Activated gamma-delta T cell (primary cell): ENCODE measurements around the gene STAM.
"Not testable (repeated sequence)": the region's sequence is repeated elsewhere in the genome, so short reads cannot be mapped to it uniquely, and the experiment has no call there.

Source experiments
- DNase-seq: peaks from one replicate; lab custom pipeline; 2025; lab: John Stamatoyannopoulos, UW

STAM gene

DNA sequence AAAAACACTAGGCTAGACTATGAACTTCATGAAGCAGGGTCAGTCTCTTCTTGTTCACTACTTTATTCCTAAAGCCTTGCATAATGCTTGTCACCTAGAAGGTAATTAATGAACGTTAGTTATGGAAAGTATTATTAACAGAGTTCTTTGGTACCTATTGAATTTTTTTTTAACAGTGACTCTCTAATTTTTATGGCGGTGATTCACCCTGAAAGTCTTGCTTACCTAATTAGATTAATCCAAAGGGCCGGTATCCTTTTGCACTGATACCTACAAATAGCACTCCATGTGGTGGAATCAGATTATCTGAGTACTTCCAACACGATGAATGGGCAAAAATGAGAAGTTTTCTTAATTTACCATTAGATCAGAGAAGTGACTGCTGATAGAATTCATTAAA lies 31.7 kb downstream of the STAM start:
- no peak for DNase-seq

DNA sequence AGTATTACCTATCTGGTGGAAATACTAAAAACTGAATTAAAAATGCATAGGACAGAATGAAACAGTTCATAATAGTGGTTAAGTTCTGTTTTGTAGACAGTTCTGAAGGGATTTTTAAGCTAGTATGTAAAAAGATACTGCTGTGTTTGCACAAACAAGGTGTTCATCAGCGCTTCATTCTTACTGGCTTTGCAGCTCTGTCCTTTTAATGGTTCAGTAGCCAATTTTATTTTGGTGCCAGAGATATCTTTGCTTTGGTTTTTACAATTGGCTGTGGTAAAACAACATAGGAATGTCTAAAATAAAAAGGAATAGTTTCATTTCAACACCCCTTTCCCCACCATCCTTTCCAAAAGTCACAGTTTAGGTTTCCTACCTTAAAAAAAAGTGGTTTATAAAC lies 33.0 kb downstream of the STAM start:
- DNase-seq, result no peak

DNA sequence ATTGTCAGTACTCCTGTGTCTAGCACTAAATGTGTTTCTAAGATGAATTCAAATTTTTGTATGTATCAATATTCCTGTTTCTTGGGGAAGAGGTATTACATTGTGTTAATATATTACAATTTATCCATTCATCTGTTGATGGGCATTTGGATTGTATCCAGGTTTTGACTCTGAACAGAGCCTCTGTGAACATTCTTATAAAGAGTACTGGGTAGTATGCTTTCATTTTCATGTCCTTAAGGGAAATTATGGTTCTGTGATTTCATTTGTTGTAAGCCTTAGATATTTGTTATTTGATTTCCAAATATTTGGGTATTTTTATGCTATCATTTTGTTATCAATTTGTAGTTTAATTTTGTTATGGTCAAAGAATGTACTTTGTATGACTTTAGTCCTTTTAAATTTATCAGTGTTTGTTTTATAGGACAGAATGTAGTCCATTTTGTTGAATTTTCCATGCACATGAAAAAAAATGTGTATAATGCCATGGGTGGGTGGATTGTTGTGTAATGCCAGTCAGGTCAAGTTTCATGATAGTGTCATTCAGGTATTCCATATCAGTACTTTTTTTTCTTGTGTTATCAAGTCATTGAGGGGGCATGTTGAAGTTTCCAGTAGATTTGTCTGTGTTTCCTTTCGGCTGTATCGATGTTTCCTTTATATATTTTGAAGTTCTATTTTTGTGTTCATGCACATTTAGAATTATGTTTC lies 38.4 kb downstream of the STAM start:
- DNase-seq, result no peak

DNA sequence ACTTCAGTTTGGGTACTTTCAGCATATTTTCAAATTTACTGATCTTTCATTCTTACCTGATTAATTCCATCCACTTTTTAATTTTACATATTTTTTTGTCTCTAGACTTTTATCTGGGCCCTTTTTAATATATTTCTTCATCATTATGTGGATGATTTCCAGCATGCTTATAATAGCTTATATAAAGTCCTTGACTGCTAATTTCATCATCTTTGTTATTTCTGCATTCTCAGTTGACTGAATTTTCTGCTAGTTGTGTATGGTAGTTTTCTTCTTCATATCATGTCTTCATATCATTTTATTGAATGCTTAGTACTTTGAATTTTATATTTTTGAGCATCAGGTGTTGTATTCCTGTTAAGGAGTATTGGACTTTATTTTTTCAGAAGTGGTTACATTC lies 39.6 kb downstream of the STAM start:
- no peak for DNase-seq

DNA sequence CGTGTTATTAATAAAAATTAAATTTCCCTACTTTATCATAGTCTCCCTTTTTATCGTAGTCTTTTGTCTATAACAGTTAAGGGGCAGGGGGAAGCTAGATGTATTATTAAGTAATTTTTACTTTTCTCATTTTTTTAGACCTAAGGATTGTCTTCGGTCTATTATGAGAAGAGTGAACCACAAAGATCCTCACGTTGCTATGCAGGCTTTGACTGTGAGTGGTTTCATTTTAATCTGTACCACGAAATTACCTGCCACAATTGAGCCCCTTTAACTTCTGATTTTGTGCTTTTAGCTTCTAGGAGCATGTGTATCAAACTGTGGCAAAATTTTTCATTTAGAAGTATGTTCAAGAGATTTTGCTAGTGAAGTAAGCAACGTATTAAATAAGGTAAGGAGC lies 40.6 kb downstream of the STAM start:
- no peak for DNase-seq

DNA sequence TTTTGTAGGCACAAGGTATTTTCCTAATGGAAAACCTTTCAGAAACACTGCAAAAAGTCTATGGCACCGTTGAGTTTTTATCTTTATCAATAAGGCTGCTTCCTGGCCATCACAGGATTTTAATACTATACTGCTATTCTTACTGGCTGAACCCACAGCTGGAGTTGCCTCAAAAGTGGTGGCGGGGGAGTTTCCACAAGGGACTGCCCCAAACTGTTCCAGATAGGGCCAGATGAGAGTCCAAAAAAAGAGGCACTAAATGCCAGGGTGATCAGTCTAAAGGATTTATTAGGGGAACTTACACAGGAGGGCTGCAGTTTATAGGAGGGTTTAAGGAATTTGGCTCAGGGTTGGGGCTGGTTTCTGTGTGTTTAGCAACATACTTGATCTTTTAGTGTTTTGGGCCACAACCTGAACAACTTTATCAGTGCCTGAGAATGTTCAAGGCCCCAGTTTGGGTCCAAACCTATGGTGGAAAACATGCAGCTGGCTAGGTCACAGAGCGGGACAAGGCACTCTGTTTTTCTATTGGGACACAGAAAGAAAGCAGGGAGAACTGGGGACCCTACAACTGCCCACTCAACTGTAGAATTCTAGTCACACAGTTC lies 41.4 kb downstream of the STAM start:
- no peak for DNase-seq

DNA sequence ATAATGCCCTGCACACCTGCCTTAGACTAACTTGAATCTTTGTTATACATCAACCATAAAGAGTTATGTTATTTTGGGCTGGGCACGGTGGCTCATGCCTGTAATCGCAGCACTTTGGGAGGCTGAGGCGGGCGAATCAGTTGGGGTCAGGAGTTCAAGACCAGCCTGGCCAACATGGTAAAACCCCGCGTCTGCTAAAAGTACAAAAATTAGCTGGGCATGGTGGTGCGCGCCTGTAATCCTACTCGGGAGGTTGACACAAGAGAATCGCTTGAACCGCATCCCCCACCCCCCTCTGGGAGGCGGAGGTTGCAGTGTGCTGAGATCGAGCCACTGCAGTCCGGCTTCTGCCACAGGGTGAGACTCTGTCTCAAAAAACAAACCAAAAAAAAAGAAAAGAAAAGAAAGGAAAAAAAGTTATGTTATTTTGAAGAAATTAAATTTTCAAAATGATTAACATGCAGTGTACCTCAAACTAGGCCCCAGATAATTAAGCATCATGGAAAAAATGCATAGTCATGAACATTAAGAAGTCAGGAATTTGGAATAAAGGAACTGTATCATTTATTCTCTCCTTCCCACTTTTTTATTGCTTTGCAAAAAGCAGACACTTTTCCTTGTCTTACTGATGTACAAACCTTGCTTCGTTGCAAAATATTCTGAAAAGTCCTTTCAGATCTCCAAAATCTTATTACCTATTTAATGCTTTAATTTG lies 43.3 kb downstream of the STAM start:
- DNase-seq, result no peak

DNA sequence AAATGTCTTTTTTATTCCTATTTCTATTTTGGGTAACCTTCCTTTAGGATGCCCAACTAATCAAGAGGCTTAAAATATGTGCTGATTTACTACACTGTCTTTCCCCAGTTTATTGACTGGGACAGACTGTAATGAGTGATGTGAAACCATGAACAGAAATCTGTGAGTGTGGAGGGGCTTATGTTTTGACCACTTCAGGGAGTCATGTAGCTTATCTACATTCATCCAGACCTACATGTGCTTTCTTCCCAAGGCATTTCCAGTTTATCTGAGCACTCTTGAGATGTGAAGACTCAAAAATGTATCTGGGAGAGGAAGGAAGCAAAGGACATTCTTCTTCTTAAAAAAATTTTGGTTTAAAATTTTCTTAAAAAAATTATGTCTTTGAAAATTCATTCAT lies 45.2 kb downstream of the STAM start:
- DNase-seq, result no peak

DNA sequence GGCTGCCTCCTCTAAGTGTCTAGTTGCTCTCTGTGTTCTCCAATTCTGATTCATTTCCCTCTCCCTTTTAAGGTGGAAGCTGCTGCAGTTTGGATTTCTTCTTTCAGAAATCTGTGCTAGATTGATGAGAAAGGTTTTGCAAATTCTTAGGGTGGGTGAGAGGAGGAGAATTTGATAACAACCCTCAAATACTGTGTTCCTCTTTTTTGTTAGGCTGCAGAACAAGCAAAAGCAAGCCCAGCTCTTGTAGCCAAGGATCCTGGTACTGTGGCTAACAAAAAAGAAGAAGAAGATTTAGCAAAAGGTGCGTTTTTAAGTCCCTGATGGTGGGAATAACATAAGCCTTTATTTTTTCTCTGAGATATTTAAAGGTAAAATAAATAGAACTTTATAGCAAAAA lies 49.1 kb downstream of the STAM start:
- no peak for DNase-seq

DNA sequence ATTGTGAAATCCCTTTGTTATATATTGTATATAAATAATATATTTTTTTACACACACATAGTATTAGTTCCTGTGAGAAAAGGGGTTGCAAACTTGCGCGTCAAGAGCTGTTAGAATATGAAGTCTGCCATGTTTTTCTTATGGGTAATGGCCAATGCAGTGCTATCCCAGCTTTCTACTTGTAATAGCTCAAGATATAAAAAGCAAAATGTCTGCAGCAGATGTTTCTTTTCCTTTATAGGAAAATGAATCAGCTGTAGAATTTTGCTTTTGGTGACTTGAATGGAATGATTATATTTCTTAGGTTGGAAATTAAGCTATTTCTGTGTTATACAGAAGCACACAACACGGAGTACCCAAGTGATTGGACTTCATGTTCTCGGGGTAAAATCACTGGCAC lies 54.7 kb downstream of the STAM start:
- no peak for DNase-seq

DNA sequence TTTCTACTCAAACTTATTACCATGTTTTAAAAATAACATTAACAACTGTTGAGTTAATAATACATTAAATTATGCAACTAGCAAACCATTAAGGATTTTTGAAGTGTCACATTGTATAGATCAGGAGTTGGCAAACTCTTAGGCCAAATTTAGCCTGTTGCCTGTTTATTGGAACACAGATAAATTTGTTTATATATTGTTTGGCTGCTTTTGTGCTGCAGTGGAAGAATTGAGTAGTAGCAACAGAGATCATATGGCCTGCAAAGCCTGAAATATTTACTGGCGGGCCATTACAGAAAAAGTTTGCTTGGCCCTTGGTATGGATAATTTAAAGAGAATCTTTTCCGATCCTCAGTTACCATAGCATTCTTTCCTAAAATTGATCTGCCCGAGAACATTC lies 57.4 kb downstream of the STAM start:
- DNase-seq, result no peak

DNA sequence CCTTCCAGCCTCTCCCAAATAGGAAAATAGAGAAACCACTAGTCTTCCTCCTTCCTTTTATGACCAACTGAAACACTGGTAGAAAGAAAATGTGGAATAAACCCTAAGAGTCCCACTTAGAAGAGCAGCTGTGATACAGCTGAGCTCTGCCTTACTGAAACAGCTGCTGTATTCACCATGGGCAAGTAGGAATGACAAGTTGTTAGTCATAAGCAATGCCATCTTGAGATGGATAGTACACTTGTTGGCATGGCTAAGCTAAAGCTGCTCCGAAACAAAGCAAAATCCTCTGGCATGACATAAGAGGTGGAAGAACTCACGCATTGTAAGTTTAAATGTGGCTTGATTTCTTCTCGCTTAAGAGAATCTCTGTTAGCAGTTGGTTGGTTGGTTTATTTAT lies 59.8 kb downstream of the STAM start:
- no peak for DNase-seq

DNA sequence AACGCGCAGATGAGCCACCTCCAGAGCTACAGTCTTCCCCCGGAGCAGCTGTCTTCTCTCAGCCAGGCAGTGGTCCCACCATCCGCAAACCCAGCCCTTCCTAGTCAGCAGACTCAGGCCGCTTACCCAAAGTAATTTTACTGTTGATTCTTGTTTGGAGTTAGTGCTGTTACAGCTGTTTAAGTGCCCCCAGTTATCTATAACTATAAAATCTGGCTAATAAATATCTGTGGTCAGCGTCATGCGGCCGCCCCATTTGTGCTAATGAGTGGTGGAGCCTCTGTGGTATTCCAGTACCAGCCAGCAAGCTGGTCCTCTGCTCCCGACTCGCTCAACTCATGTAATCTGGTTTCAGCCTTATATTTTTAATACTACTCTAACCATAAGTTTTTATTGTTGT lies 64.9 kb downstream of the STAM start:
- DNase-seq, result no peak

DNA sequence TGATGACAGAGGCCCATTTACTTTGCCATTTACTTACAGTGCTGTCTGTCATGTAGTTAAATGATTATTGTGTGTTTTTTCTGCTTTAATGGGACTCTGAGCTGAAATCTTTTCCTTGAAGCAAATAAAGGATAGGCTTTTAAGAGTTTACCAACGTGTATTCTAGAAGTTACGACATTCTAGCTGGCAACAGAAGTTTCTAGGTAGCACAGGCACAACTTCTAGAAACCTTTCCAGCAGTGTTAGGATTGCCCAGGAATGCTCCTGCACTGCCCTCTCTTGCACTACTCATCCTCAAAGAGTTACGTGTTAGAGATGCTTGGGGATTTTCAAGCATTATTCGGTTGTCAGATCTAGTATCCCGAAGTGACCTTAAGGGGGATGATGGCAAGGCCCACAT lies 65.5 kb downstream of the STAM start:
- DNase-seq, result no peak

DNA sequence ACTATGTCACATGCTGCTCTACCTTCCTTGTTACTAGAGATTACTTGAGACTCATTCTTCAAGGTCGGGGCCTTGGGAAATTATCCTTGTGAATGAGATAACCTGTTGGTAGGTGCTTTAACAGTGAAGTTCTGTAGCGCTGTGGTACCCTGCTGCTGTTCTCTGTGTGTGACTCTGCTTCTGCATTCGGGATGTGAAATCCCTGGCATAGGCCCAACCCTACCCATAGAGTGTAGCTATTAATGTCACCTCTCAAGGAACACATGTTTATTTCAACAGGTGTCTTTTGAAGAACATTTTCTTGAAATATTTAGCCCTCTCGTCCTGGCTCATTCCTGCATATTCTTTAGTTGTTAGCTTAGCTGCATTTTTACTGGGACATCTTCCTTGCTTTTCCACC lies 66.2 kb downstream of the STAM start:
- no peak for DNase-seq

DNA sequence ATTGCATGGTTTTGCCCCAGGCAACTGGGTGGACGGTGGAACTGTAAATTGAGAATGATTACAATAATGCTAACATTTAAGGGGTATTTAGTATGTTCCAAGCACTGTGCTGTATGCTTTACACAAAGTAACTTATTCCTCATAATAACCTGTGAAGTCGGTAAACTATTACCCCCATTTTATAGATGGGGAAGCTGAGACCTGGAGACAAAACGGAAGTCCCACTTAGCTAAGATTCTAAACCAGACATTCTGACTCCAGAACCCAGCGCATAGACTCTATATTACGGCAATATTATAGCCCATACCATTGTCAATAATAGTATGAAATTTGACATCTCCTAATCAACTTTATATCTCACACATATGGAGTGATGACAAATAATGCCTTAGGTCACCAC lies 68.1 kb downstream of the STAM start:
- DNase-seq, result no peak

DNA sequence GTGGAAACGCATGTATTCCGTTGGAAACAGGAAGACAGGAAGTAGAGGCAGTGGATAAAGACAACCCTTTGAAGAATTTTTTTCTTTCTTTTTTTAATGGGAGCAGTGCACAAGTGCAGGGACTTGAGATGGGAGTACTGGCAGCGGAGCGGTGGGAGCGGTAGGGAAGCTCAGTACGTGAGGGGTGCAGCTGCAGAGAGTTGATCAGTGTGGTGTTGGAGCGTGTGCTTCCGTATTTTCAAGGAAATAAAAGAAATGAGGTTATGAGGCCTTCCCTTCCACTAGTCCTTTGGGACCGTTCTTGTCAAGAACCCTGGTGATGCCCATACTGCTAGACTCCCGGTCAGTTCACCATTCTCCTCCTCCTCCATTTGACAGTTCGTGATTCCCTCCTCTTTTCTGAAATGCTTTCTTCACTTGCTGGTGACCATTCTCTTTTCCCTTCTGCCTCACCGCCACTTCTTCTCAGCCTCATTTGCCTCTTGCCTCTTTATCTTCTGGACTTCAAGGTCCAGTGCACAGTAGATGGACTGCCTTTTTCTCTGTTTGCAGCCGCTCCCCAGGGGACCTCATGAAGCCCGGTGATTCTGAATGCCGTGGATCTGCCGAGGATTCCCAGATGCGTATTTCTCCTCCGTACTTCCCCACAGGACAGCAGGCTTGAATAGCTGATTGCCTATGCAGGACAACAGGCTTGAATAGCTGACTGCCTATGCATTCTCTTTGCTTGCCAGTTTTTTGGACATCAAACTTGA lies 68.9 kb downstream of the STAM start:
- DNase-seq, result no peak

DNA sequence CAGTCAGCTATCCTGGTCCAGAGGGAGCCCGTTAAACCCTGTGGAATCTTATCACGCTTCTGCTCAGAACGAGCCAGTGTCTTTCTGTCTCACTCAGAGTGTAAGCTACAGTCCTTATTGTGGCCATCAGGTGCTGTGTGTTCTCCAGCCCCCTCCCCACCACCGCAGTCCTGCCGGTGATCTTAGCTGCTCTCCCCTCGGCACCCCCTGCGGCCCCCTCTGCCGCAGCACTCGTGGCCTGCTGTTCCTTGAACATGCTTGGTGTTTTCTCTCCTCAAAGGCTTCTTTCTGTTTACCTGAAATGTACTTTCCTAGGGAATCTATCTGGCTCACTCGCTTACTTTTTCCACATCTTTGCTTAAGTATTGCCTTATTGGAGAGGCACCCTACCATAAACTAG lies 69.8 kb downstream of the STAM start:
- DNase-seq, result no peak

DNA sequence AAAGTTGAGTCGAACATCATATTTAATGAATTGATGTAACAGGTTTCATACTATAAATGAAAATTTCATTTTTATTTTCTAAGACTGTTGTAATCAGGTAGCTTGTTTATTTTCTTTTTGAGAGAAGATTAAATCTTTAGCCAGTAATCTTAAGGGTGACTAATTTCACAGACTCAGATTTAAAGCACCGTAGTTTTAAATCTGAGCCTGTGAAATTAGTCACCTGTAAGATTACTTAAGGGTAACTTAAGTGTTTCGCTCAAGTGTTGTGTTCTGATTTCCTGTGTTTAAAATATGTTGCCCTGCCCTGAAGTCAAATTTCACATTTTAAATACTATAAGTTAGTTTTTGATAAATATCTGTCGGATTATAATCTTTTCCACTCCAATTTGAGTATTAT lies 72.2 kb downstream of the STAM start:
- DNase-seq, result no peak

DNA sequence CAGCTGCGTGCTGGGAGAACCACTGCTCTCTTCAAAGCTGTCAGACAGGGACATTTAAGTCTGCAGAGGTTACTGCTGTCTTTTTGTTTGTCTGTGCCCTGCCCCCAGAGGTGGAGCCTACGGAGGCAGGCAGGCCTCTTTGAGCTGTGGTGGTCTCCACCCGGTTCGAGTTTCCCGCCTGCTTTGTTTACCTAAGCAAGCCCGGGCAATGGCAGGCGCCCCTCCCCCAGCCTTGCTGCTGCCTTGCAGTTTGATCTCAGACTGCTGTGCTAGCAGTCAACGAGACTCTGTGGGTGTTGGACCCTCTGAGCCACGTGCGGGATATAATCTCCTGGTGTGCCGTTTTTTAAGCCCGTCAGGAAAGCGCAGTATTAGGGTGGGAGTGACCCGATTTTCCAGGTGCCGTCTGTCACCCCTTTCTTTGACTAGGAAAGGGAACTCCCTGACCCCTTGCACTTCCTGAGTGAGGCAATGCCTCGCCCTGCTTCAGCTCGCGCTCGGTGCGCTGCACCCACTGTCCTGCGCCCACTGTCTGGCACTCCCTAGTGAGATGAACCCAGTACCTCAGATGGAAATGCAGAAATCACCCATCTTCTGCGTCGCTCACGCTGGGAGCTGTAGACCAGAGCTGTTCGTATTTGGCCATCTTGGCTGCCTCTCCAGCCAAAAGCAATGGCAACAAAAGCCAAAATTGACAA lies 78.5 kb downstream of the STAM start:
- DNase-seq, result not testable (repeated sequence)

DNA sequence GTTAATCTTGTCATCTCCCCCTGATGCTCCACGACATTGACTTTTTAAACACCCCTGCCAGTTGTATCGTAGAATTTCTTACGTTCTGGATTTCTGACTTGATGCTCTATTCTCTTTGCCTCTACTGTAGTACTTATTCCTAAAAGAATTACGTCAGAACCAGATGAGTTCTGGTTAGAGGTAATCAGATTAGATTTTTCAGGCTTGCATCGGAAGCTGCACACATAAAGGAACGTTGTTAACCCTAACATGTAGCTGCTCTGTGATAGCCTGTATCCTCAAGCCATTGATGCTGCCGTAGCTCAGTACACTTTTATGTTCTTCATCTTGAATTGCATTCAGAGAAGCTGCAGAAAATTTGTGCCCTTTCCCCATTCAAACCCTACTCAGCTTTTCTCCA lies 81.8 kb downstream of the STAM start:
- no peak for DNase-seq

DNA sequence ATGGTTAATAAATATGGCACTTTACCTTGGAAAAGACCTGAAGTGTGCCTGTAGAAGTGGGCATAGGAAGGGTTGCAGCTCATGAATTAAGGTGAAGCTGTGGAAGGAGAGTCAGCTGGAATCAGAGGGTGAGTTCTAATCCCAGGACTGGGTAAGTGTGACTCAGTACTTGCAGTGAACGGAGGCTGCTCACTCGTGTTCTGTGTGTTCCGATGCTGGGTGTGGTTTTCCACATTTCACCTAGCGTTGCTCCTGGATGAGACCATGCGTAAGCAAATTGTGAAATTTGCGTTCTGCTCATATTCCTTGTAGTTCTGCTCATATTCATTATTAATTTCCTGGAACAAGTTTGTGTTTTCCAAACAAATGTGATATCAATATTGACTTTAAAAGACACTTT lies 85.7 kb downstream of the STAM start:
- no peak for DNase-seq
